Measurements from ENCODE around the gene ACCS.
A peak's percentile ranks its signal among the peaks of the same experiment; 100 is the strongest.

The ACCS gene

GRCh38 chr11:44034639-44035038, 31.4 kb upstream of the ACCS start:
- Histone ChIP-seq H3F3A (ENCODE audit: control insufficient read depth, insufficient read depth) (no peaks in the 10 kb centered on the region), H3K27ac (ENCODE audit: low read depth, low read length) (no peak overlapping the region), H4K20me1 (ENCODE audit: control insufficient read depth, insufficient read depth, low read depth, low read length) (no peaks in the 10 kb centered on the region), H3K4me2 (ENCODE audit: low read length) (no peak overlapping the region), H3K4me1 (ENCODE audit: control insufficient read depth, low read length) (no peaks in the 10 kb centered on the region), H3K27me3 (ENCODE audit: control insufficient read depth, low read length) (peaks cover 3% of the 10 kb centered on the region), H3K9me2 (replicated peaks; ENCODE audit: control insufficient read depth, low read length) (no peaks in the 10 kb centered on the region), H3K4me3 (ENCODE audit: low read length) (no peak overlapping the region), H3K36me3 (ENCODE audit: control insufficient read depth, low read length) (no peaks in the 10 kb centered on the region), H3K9me3 (ENCODE audit: control insufficient read depth, insufficient read depth, low read length) (no peaks in the 10 kb centered on the region), H3K79me2 (ENCODE audit: control insufficient read depth, low read length) (no peaks in the 10 kb centered on the region)
- no peak for TF ChIP-seq EZH2phosphoT487 (IDR thresholded peaks at IDR 0.05; ENCODE audit: borderline replicate concordance, low read length)
- TF ChIP-seq CTCF (IDR thresholded peaks at IDR 0.05; ENCODE audit: low read depth, low read length, poor library complexity, severe bottlenecking): no peak

GRCh38 chr11:44036811-44037657, 29.0 kb upstream of the ACCS start:
- no peaks in the 10 kb centered on the region for H4K20me1 ChIP-seq (ENCODE audit: control insufficient read depth, insufficient read depth, low read depth, low read length)
- no peak overlapping the region for H3K4me3 ChIP-seq (ENCODE audit: low read length)
- TF ChIP-seq CTCF (IDR thresholded peaks at IDR 0.05; ENCODE audit: low read depth, low read length, poor library complexity, severe bottlenecking): peak; percentile 73
- no peak for TF ChIP-seq EZH2phosphoT487 (IDR thresholded peaks at IDR 0.05; ENCODE audit: borderline replicate concordance, low read length)
- H3K9me3 ChIP-seq (ENCODE audit: control insufficient read depth, insufficient read depth, low read length): no peaks in the 10 kb centered on the region
- no peaks in the 10 kb centered on the region for H3K4me1 ChIP-seq (ENCODE audit: control insufficient read depth, low read length)
- no peaks in the 10 kb centered on the region for H3F3A ChIP-seq (ENCODE audit: control insufficient read depth, insufficient read depth)
- H3K79me2 ChIP-seq (ENCODE audit: control insufficient read depth, low read length): no peaks in the 10 kb centered on the region
- no peak overlapping the region for H3K4me2 ChIP-seq (ENCODE audit: low read length)
- H3K27me3 ChIP-seq (ENCODE audit: control insufficient read depth, low read length): no peaks in the 10 kb centered on the region
- no peak overlapping the region for H3K27ac ChIP-seq (ENCODE audit: low read depth, low read length)
- no peaks in the 10 kb centered on the region for H3K36me3 ChIP-seq (ENCODE audit: control insufficient read depth, low read length)
- no peaks in the 10 kb centered on the region for H3K9me2 ChIP-seq (replicated peaks; ENCODE audit: control insufficient read depth, low read length)

GRCh38 chr11:44037658-44037998, 28.4 kb upstream of the ACCS start:
- Histone ChIP-seq H3K4me2 (ENCODE audit: low read length) (no peak overlapping the region), H3K9me2 (replicated peaks; ENCODE audit: control insufficient read depth, low read length) (no peaks in the 10 kb centered on the region)
- TF ChIP-seq CTCF (IDR thresholded peaks at IDR 0.05; ENCODE audit: low read depth, low read length, poor library complexity, severe bottlenecking) (no peak), EZH2phosphoT487 (IDR thresholded peaks at IDR 0.05; ENCODE audit: borderline replicate concordance, low read length) (no peak)

More at GRCh38 chr11:44037658-44037998, 28.4 kb upstream of the ACCS start:
- no peaks in the 10 kb centered on the region for H3F3A ChIP-seq (ENCODE audit: control insufficient read depth, insufficient read depth)
- no peaks in the 10 kb centered on the region for H3K9me3 ChIP-seq (ENCODE audit: control insufficient read depth, insufficient read depth, low read length)
- no peaks in the 10 kb centered on the region for H3K79me2 ChIP-seq (ENCODE audit: control insufficient read depth, low read length)
- H3K4me1 ChIP-seq (ENCODE audit: control insufficient read depth, low read length): no peaks in the 10 kb centered on the region
- H3K36me3 ChIP-seq (ENCODE audit: control insufficient read depth, low read length): no peaks in the 10 kb centered on the region
- no peaks in the 10 kb centered on the region for H4K20me1 ChIP-seq (ENCODE audit: control insufficient read depth, insufficient read depth, low read depth, low read length)
- H3K4me3 ChIP-seq (ENCODE audit: low read length): no peak overlapping the region
- no peak overlapping the region for H3K27ac ChIP-seq (ENCODE audit: low read depth, low read length)
- H3K27me3 ChIP-seq (ENCODE audit: control insufficient read depth, low read length): no peaks in the 10 kb centered on the region
